Body of pancreas (tissue), 4 donors: ENCODE measurements around the gene PSMB7.

Experiments used
- POLR2A ChIP-seq, 3 donors: fragments of 450-650 bp; IDR thresholded peaks; one replicate each; pipeline ENCODE4 v1.6.1; 2016; ENCODE audit warnings: antibody characterized with exemption in 3 of 3, mild to moderate bottlenecking in 2 of 3
- TF ChIP-seq, protein P1 (sequence below), 7 experiments: fragments of 450-650 bp in 4 of 7; fragments of 200-600 bp in 3 of 7; sonication (generic) in 3 of 7; IDR thresholded peaks; one replicate each; pipeline ENCODE4 v1.5.1; 2016 to 2019; ENCODE audit warnings: antibody characterized with exemption in 7 of 7

DNA sequence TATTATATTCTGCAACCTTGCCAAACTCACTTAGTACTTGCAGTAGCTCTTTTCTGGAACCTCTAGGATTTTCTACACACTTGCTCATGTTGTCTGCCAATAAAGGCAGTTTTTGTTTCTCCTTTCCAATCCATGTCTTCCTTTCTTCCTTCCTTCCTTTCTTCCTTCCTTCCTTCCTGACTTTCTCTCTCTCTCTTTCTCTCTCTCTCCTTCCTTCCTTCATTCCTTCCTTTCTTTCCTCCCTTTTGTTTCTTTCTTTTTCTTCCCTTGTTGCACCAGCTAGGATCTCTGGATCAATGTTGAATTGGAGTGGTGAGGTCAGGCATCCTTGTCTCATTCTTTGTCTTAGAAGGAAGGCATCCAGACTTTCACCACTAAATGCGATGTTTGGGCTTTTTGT is 47.5 kb upstream of the PSMB7 start:
- no peak for TF ChIP-seq POLR2A (IDR thresholded peaks at IDR 0.05)
- TF ChIP-seq, protein P1, sequence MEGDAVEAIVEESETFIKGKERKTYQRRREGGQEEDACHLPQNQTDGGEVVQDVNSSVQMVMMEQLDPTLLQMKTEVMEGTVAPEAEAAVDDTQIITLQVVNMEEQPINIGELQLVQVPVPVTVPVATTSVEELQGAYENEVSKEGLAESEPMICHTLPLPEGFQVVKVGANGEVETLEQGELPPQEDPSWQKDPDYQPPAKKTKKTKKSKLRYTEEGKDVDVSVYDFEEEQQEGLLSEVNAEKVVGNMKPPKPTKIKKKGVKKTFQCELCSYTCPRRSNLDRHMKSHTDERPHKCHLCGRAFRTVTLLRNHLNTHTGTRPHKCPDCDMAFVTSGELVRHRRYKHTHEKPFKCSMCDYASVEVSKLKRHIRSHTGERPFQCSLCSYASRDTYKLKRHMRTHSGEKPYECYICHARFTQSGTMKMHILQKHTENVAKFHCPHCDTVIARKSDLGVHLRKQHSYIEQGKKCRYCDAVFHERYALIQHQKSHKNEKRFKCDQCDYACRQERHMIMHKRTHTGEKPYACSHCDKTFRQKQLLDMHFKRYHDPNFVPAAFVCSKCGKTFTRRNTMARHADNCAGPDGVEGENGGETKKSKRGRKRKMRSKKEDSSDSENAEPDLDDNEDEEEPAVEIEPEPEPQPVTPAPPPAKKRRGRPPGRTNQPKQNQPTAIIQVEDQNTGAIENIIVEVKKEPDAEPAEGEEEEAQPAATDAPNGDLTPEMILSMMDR (IDR thresholded peaks at IDR 0.05): no peak
